Brain pericyte (primary cell): ENCODE results near the gene INPP1.

ENCODE experiments used
- DNase-seq: peaks from one replicate; pipeline ENCODE4 v3.0.0-alpha.2; 2012; ENCODE audit warnings: low read depth, low spot score

Gene INPP1

GRCh38 chr2:190361572-190361971, 18.2 kb downstream of the INPP1 start:
- DNase-seq: no peak

GRCh38 chr2:190362894-190363293, 19.5 kb downstream of the INPP1 start:
- no peak for DNase-seq

- no peak for DNase-seq
These were observed 22.3 kb downstream of the INPP1 start for GRCh38 chr2:190365499-190366204.

GRCh38 chr2:190366248-190366753, 22.9 kb downstream of the INPP1 start:
- DNase-seq: no peak

- DNase-seq: no peak
These were observed 23.7 kb downstream of the INPP1 start for GRCh38 chr2:190367091-190367490.

- no peak for DNase-seq
These were observed 26.2 kb downstream of the INPP1 start for GRCh38 chr2:190369635-190370034.

- DNase-seq: no peak
These were observed 32.7 kb downstream of the INPP1 start for GRCh38 chr2:190376083-190376482.

GRCh38 chr2:190376591-190377245, 33.3 kb downstream of the INPP1 start:
- DNase-seq: no peak

- DNase-seq: no peak
These were observed 35.5 kb downstream of the INPP1 start for GRCh38 chr2:190378880-190379237.

GRCh38 chr2:190379249-190379964, 36.0 kb downstream of the INPP1 start:
- no peak for DNase-seq

- no peak for DNase-seq
These were observed 37.6 kb downstream of the INPP1 start for GRCh38 chr2:190380962-190381412.

GRCh38 chr2:190382851-190383250, 39.5 kb downstream of the INPP1 start:
- DNase-seq: no peak

GRCh38 chr2:190387422-190387821, 44.0 kb downstream of the INPP1 start:
- no peak for DNase-seq

GRCh38 chr2:190396271-190396670, 52.9 kb downstream of the INPP1 start:
- DNase-seq: no peak

- no peak for DNase-seq
These were observed 59.7 kb downstream of the INPP1 start for GRCh38 chr2:190402986-190403603.

GRCh38 chr2:190404487-190404886, 61.1 kb downstream of the INPP1 start:
- DNase-seq: no peak

- no peak for DNase-seq
These were observed 61.7 kb downstream of the INPP1 start for GRCh38 chr2:190405070-190405469.

GRCh38 chr2:190405995-190406394, 62.6 kb downstream of the INPP1 start:
- DNase-seq: no peak

GRCh38 chr2:190406805-190407204, 63.4 kb downstream of the INPP1 start:
- DNase-seq: no peak

- no peak for DNase-seq
These were observed 63.9 kb downstream of the INPP1 start for GRCh38 chr2:190407246-190407661.

- DNase-seq: no peak
These were observed 64.5 kb downstream of the INPP1 start, which contains the start of gene MFSD6 for GRCh38 chr2:190407662-190408537. Gene MFSD6, plus strand, starts transcription at chr2:190408355. Its CDS starts 27,675 bp downstream, at chr2:190436030.
